Endodermal cell (in vitro differentiated cells): ENCODE data around the gene CD40LG. TPM values are rescaled to one million over a fixed set of nuclear protein-coding genes. Genes with fewer than 3 reads are reported as not detected.

Experiments used
- DNase-seq: peaks from one replicate; pipeline ENCODE4 v3.0.0-alpha.2; 2017
- H3K27ac ChIP-seq: 2 replicates; pipeline ENCODE4 v1.5.1; 2013; ENCODE audit warnings: mild to moderate bottlenecking, low read depth, low read length, moderate library complexity
- H3K27me3 ChIP-seq: 2 replicates; pipeline ENCODE4 v1.6.1; 2013; ENCODE audit warnings: mild to moderate bottlenecking, low read length, moderate library complexity; ENCODE audit not compliant: insufficient read depth, control insufficient read depth, poor library complexity, severe bottlenecking
- H3K36me3 ChIP-seq: 2 replicates; pipeline ENCODE4 v1.7.0; 2013; ENCODE audit warnings: mild to moderate bottlenecking, low read length, moderate library complexity; ENCODE audit not compliant: control insufficient read depth, insufficient read depth
- H3K4me1 ChIP-seq: one replicate; pipeline ENCODE4 v1.7.0; 2013; ENCODE audit warnings: low read length; ENCODE audit not compliant: control insufficient read depth, insufficient read depth
- H3K4me3 ChIP-seq: 2 replicates; pipeline ENCODE4 v1.5.1; 2013; ENCODE audit warnings: mild to moderate bottlenecking, low read length, moderate library complexity
- H3K9ac ChIP-seq: 2 replicates; pipeline ENCODE4 v1.6.1; 2013; ENCODE audit warnings: mild to moderate bottlenecking, low read length, moderate library complexity; ENCODE audit not compliant: poor library complexity, severe bottlenecking; ENCODE audit errors: extremely low read depth
- H3K9me3 ChIP-seq: 2 replicates; pipeline ENCODE4 v1.6.1; 2013; ENCODE audit warnings: mild to moderate bottlenecking, low read length, moderate library complexity; ENCODE audit not compliant: control insufficient read depth
- H3K27ac Mint-ChIP-seq: 2 replicates; pipeline ENCODE4 v1.8.0; 2020; ENCODE audit warnings: mixed read lengths
- H3K27me3 Mint-ChIP-seq: 2 replicates; pipeline ENCODE4 v1.8.0; 2021; ENCODE audit warnings: mild to moderate bottlenecking, mixed read lengths; ENCODE audit not compliant: insufficient read depth
- H3K36me3 Mint-ChIP-seq: 2 replicates; pipeline ENCODE4 v1.8.0; 2020; ENCODE audit warnings: low read depth, mixed read lengths
- H3K4me1 Mint-ChIP-seq: 2 replicates; pipeline ENCODE4 v1.8.0; 2020; ENCODE audit warnings: mixed read lengths
- H3K4me3 Mint-ChIP-seq: 2 replicates; pipeline ENCODE4 v1.8.0; 2020; ENCODE audit warnings: mild to moderate bottlenecking, moderate library complexity, mixed read lengths
- H3K9me3 Mint-ChIP-seq: 2 replicates; pipeline ENCODE4 v1.8.0; 2020; ENCODE audit warnings: mild to moderate bottlenecking, mixed read lengths
- CTCF ChIP-seq: fragments of 200-600 bp; sonication (generic); conservative IDR thresholded peaks from 2 replicates; pipeline ENCODE4 v1.5.0; 2021; ENCODE audit warnings: antibody characterized with exemption, mild to moderate bottlenecking
- WGBS, 2 experiments: methylation state at CpG; one replicate each; pipeline versions ENCODE4 v1.1.5 to v1.1.7; 2013; ENCODE audit warnings: missing lambda C conversion rate in 2 of 2, mixed read lengths in 1 of 2; ENCODE audit not compliant: insufficient coverage in 1 of 2, insufficient read length in 1 of 2; 5-methylcytosine and 5-hydroxymethylcytosine counted together
- total RNA-seq, 2 donors: library from RNA; stranded (reverse); fragmentation: NEBNext Ultra II Directional in 1 of 2; extraction: Animal tissue kit (Norgen Biotek cat#: 25700) in 1 of 2; gene quantifications; 2 replicates in 1 of 2; 3 replicates in 1 of 2; pipeline ENCODE4 v1.2.1, GENCODE V29; 2021

CD40LG gene
- total RNA-seq, 2 donors from 2014 or later: not detected

- H3K4me3 Mint-ChIP-seq: no peak overlapping the region
- H3K27ac Mint-ChIP-seq: no peak overlapping the region
- H3K4me3 ChIP-seq: no peak overlapping the region
- TF ChIP-seq CTCF: no peak
- peaks cover 5% of the 10 kb centered on the region for H3K4me1 Mint-ChIP-seq
- DNase-seq: no peak
- no peaks in the 10 kb centered on the region for H3K36me3 Mint-ChIP-seq
- no peaks in the 10 kb centered on the region for H3K36me3 ChIP-seq
- H3K9me3 ChIP-seq: no peaks in the 10 kb centered on the region
- H3K27me3 ChIP-seq: no peaks in the 10 kb centered on the region
- H3K27me3 Mint-ChIP-seq: no peaks in the 10 kb centered on the region
- WGBS, 2 experiments: 90% methylated on average over 1 of the region's 1 CpG; no CpG with 5 or more reads in 1 of the 2 experiments
- H3K4me1 ChIP-seq: no peaks in the 10 kb centered on the region
- no peak overlapping the region for H3K27ac ChIP-seq
- no peak overlapping the region for H3K9ac ChIP-seq
- peaks cover 53% of the 10 kb centered on the region for H3K9me3 Mint-ChIP-seq
Observed at GRCh38 chrX:136623396-136623795, 24.6 kb upstream of the CD40LG start.

- Mint-ChIP-seq H3K36me3 (no peaks in the 10 kb centered on the region), H3K4me1 (peaks cover 5% of the 10 kb centered on the region), H3K9me3 (peaks cover 61% of the 10 kb centered on the region), H3K27me3 (peaks cover 1% of the 10 kb centered on the region), H3K4me3 (no peak overlapping the region), H3K27ac (no peak overlapping the region)
- DNase-seq: no peak
- no peaks in the 10 kb centered on the region for H3K9me3 ChIP-seq
- H3K27me3 ChIP-seq: no peaks in the 10 kb centered on the region
- H3K4me3 ChIP-seq: no peak overlapping the region
- H3K36me3 ChIP-seq: no peaks in the 10 kb centered on the region
- no peak overlapping the region for H3K27ac ChIP-seq
- WGBS, 2 experiments: 79% methylated on average over 2 of the region's 2 CpGs; no CpG with 5 or more reads in 1 of the 2 experiments
- H3K9ac ChIP-seq: no peak overlapping the region
- TF ChIP-seq CTCF: no peak
- no peaks in the 10 kb centered on the region for H3K4me1 ChIP-seq
Observed at GRCh38 chrX:136625246-136625645, 22.7 kb upstream of the CD40LG start.

GRCh38 chrX:136626237-136626636, 21.7 kb upstream of the CD40LG start:
- no peak overlapping the region for H3K27ac ChIP-seq
- 100% methylated on average over 1 of the region's 2 CpGs; no CpG with 5 or more reads in 1 of the 2 experiments for WGBS, 2 experiments
- H3K27ac Mint-ChIP-seq: no peak overlapping the region
- H3K9ac ChIP-seq: no peak overlapping the region
- H3K4me1 Mint-ChIP-seq: peaks cover 5% of the 10 kb centered on the region
- no peak for DNase-seq
- H3K27me3 ChIP-seq: no peaks in the 10 kb centered on the region
- H3K4me1 ChIP-seq: no peaks in the 10 kb centered on the region
- no peaks in the 10 kb centered on the region for H3K36me3 Mint-ChIP-seq
- H3K4me3 Mint-ChIP-seq: no peak overlapping the region
- H3K36me3 ChIP-seq: no peaks in the 10 kb centered on the region
- TF ChIP-seq CTCF: no peak
- H3K4me3 ChIP-seq: no peak overlapping the region
- H3K9me3 Mint-ChIP-seq: peaks cover 62% of the 10 kb centered on the region
- no peaks in the 10 kb centered on the region for H3K9me3 ChIP-seq
- H3K27me3 Mint-ChIP-seq: peaks cover 1% of the 10 kb centered on the region
